Thymus (tissue), 11 donors: Measurements from ENCODE around the gene TBC1D10A. TPM values are rescaled to one million over a fixed set of nuclear protein-coding genes. Genes with fewer than 3 reads are reported as not detected.

Experiments used
- DNase-seq, 9 donors: peaks; one replicate each; pipeline ENCODE4 v3.0.0-alpha.2; 2013; ENCODE audit warnings: low spot score in 9 of 9, low read depth in 6 of 9, missing footprints in 1 of 9
- H3K27ac ChIP-seq, 2 donors: one replicate each; pipeline ENCODE4 v1.5.1; 2013; ENCODE audit warnings: control low read depth in 1 of 2, low read depth in 1 of 2, low read length in 1 of 2, mild to moderate bottlenecking in 1 of 2, moderate library complexity in 1 of 2
- H3K27me3 ChIP-seq, 2 donors: one replicate each; pipeline ENCODE4 v1.5.1; 2013; ENCODE audit warnings: low read length in 1 of 2; ENCODE audit not compliant: control insufficient read depth in 2 of 2, insufficient read depth in 1 of 2
- H3K36me3 ChIP-seq, 2 donors: one replicate each; pipeline ENCODE4 v1.5.1; 2013; ENCODE audit warnings: low read length in 1 of 2, mild to moderate bottlenecking in 1 of 2, moderate library complexity in 1 of 2; ENCODE audit not compliant: control insufficient read depth in 2 of 2, insufficient read depth in 2 of 2
- H3K4me1 ChIP-seq, 2 donors: one replicate each; pipeline ENCODE4 v1.5.1; 2013; ENCODE audit warnings: low read length in 2 of 2; ENCODE audit not compliant: control insufficient read depth in 2 of 2, insufficient read depth in 2 of 2
- H3K4me3 ChIP-seq, 2 donors: one replicate each; pipeline ENCODE4 v1.5.1; 2013; ENCODE audit warnings: low read length in 2 of 2, control low read depth in 1 of 2, mild to moderate bottlenecking in 1 of 2
- H3K9me3 ChIP-seq, 2 donors: one replicate each; pipeline ENCODE4 v1.5.1; 2013; ENCODE audit warnings: low read length in 1 of 2, mild to moderate bottlenecking in 1 of 2; ENCODE audit not compliant: control insufficient read depth in 2 of 2, insufficient read depth in 1 of 2
- WGBS: extraction: QIAGEN DNeasy Blood & Tissue Kit; methylation state at CpG from one replicate; pipeline ENCODE4 v1.1.7; 2013; 5-methylcytosine and 5-hydroxymethylcytosine counted together
- polyA plus RNA-seq: library from polyadenylated mRNA; stranded (reverse); fragments of 200-250 nt; gene quantifications from one replicate; pipeline ENCODE4 v1.2.3, GENCODE V29; 2013
- total RNA-seq: library from RNA; stranded (reverse); fragments of 120-200 nt; gene quantifications from one replicate; pipeline ENCODE4 v1.2.4, GENCODE V29; 2013
- donor health status: healthy.

The TBC1D10A gene
- total and polyA plus RNA-seq, 2 donors = 25.6 to 39.0 TPM

DNA sequence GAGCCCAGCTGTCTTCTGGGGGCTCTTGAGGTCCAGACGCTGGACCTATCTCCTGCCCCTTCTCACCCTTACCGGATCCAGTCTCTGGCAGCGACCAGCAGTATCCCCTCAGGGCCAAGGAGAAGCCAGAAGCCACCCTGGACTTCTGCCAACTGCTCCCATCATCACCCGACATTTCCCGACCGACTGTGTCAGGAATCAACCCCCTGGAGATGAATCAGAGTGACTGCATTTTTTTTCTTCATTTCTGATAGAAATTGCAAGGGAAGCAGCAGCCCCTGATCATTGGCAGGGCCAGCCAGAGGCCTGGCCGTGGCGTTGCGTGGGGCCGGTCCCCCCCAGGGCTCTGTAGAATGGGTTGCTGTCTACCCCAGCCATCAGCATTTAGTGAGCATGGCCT is 75.0 kb downstream of the TBC1D10A start:
- Histone ChIP-seq H3K9me3 (no peaks in the 10 kb centered on the region), H3K36me3 (no peaks in the 10 kb centered on the region), H3K4me1 (peaks cover 0 to 32% of the 10 kb centered on the region in 2 donors), H3K27ac (no peak overlapping the region), H3K4me3 (no peak overlapping the region), H3K27me3 (peaks cover 0 to 21% of the 10 kb centered on the region in 2 donors)
- 96% methylated on average over 10 of the region's 10 CpGs for WGBS
- no peak for DNase-seq

DNA sequence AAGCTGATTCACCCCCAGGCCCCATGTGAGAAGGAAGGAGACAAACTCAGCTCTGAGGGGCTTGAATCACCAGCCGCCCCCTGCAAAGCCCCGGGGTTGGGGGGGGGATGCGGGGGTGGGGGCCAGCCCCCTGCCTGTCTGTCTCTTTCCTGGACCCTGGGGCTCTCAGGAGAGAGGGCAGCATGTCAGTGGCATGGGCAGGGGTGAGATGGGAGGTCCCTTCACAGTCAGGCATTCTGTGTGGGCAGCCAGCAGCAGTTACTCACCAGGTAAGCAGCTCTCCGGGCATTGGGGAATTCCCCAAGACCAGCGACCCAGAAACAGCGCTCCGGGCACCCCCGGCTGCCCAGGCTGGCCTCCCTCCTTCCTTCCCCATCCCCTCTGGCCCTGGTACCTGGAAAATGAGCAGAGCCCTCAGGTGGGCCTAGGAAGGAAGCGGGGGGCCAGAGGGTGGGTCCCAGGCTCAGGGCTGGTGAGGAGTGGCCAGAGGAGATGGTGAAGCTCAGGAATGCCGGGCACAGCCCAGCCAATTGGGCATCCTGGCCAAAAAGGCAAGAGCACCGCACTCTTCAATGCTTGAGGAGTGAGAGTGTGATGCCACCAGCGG is 76.0 kb downstream of the TBC1D10A start:
- Histone ChIP-seq H3K4me3 (no peak overlapping the region), H3K27me3 (peaks cover under 1 to 30% of the 10 kb centered on the region in 2 donors), H3K4me1 (peaks cover 4 to 30% of the 10 kb centered on the region in 2 donors), H3K27ac (no peak overlapping the region), H3K9me3 (no peaks in the 10 kb centered on the region), H3K36me3 (no peaks in the 10 kb centered on the region)
- DNase-seq = no peak
- 87% methylated on average over 12 of the region's 12 CpGs for WGBS

DNA sequence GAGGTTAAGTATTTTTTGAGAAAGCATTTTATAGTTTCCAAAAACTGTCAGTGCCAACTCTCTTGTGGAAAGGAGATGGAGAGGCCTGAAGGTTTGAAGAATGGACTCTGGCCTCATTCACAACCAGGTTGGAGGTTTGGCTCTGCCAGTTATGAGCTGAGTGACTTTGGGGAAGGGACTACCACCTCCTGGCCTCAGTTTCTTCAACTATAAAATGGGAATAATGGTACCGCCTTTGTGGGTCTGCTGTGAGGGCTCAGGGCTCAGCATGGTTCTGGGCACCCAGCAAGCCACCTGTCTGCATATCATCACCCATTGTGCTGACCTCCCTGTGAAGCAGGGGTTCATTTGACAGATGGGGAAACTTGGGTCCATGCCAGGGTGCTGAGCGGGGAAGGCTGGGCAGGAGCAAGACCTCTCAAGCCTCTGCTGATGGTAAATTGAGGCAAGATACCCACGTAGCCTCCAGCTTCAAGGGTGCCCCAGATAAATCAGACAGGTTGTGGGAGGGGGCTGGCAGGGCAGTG is 76.6 kb downstream of the TBC1D10A start:
- H3K4me3 ChIP-seq = no peak overlapping the region
- peaks cover 3 to 36% of the 10 kb centered on the region in 2 donors for H3K27me3 ChIP-seq
- H3K36me3 ChIP-seq = no peaks in the 10 kb centered on the region
- no peak for DNase-seq
- no peaks in the 10 kb centered on the region for H3K9me3 ChIP-seq
- no peak overlapping the region for H3K27ac ChIP-seq
- WGBS = 97% methylated on average over 3 of the region's 3 CpGs
- peaks cover 4 to 36% of the 10 kb centered on the region in 2 donors for H3K4me1 ChIP-seq

DNA sequence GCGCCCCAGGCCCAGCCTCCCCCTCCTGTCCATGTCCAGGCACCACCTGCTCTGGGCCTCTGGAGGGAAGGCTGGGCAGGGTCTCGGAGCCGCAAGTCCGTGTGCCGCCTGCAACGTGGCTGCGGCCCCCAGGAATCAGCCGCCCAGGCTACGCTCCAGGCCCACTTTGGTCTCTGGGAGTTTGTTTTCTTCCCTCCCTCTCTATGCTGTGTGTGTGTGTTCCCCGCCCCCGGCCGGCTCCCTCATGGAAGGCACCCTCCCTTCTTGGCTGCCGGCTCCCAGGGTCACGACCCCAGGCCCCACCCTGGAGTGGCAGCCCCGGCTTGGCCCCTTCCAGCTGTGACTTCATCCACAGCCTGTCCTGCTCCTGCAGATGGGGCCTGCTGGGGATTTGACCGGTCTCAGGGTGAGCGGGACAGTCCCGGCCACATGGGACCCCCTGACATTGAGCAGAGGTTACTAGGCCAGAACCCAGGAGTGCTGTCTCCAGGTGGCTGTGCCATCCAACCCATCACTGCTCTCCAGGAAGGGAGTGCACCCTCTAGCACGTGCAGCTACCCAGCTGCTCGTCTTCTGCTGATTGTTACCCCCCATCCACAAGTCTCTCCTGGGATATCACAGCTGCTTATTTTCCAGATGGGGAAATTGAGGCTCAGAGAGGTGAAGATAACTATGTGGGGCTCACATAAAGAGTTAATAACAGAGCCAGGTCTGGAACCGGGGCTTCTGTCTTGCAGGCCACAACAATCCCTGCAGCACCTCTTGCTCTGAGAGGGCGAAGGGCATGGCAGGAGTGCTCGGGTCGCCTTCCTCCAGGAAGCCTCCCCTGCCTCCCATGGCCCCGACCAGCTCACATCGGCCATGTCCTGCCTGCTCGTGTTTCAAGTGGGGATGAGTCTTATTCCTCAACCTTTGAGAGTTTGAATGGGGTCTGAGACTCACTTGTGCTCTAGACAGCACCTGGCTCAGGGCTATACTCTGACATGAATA is 77.4 kb downstream of the TBC1D10A start:
- Histone ChIP-seq H3K4me1 (peaks cover 4 to 36% of the 10 kb centered on the region in 2 donors), H3K9me3 (no peaks in the 10 kb centered on the region), H3K4me3 (no peak overlapping the region), H3K27me3 (peaks cover 3 to 44% of the 10 kb centered on the region in 2 donors), H3K36me3 (no peaks in the 10 kb centered on the region), H3K27ac (no peak overlapping the region)
- 95% methylated on average over 27 of the region's 27 CpGs for whole genome bisulfite sequencing
- no peak for DNase-seq

DNA sequence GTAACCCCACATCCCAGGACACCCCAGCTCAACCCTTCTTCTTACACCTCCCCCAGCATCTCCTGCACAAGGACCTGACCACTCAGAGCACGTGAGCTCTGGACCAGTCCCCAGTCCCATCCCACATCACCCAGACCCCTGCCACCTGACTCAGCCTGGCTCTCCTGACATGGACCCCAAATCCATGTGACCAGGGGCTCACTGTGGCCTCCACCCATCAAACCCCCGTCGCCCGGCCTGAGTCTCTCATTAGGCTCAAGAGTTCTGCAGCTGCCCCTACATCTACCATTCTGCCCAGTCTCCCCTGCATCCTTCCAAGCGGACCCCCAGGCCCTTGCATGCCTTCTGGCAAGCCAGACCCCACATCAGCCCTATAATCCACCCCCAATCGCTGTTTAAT is 78.3 kb downstream of the TBC1D10A start:
- Histone ChIP-seq H3K27me3 (peaks cover 3 to 46% of the 10 kb centered on the region in 2 donors), H3K4me1 (peaks cover 4 to 34% of the 10 kb centered on the region in 2 donors), H3K9me3 (no peaks in the 10 kb centered on the region), H3K36me3 (no peaks in the 10 kb centered on the region), H3K27ac (no peak overlapping the region), H3K4me3 (no peak overlapping the region)
- 80% methylated on average over 6 of the region's 6 CpGs for WGBS
- no peak for DNase-seq

DNA sequence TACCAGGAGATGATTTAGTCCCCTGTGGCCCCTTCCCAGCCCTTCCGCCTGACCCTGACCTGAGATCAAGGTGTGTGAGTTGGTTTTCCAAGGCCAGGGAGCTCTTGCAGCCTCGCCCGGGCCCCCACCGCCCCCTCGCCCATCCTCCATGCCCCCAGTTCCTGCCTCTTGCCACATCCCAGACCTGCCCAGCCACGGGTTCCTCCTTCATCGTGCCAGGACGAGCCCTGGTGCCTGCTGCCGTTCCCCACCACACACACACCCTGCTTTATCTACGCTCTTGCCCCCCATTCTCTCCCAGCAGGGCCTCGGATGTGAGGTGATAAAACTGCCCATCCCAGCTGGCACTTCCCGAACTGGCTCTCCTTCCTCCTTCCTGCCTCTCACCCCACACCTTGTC is 78.8 kb downstream of the TBC1D10A start:
- no peak overlapping the region for H3K4me3 ChIP-seq
- H3K9me3 ChIP-seq = no peaks in the 10 kb centered on the region
- no peaks in the 10 kb centered on the region for H3K36me3 ChIP-seq
- DNase-seq = no peak
- H3K4me1 ChIP-seq = peaks cover 4 to 29% of the 10 kb centered on the region in 2 donors
- no peak overlapping the region for H3K27ac ChIP-seq
- peaks cover 3 to 46% of the 10 kb centered on the region in 2 donors for H3K27me3 ChIP-seq
- WGBS = 46% methylated on average over 12 of the region's 12 CpGs

DNA sequence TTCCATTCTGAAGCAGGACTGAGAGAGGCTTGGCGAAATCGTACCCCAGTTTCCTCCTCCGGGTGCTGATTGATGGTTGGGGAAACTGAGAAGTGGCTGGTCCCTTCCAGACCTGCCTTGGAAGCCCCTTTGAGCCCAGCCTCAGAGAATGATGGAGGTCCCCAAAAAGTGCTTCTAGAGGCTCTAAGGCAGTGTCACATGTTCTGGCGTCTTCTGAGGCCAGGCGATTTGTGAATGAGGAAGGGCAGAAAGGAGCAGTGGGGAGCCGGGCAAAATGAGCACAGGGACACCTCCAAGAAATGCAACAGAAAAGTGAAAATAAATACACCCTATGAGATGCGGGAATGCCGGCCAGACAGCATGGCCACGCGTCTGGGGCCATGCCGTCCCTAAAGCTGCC is 79.2 kb downstream of the TBC1D10A start:
- WGBS = 71% methylated on average over 11 of the region's 11 CpGs
- Histone ChIP-seq H3K27me3 (peaks cover 3 to 46% of the 10 kb centered on the region in 2 donors), H3K9me3 (no peaks in the 10 kb centered on the region), H3K27ac (no peak overlapping the region), H3K36me3 (no peaks in the 10 kb centered on the region), H3K4me3 (no peak overlapping the region), H3K4me1 (peaks cover 4 to 25% of the 10 kb centered on the region in 2 donors)
- DNase-seq = no peak

DNA sequence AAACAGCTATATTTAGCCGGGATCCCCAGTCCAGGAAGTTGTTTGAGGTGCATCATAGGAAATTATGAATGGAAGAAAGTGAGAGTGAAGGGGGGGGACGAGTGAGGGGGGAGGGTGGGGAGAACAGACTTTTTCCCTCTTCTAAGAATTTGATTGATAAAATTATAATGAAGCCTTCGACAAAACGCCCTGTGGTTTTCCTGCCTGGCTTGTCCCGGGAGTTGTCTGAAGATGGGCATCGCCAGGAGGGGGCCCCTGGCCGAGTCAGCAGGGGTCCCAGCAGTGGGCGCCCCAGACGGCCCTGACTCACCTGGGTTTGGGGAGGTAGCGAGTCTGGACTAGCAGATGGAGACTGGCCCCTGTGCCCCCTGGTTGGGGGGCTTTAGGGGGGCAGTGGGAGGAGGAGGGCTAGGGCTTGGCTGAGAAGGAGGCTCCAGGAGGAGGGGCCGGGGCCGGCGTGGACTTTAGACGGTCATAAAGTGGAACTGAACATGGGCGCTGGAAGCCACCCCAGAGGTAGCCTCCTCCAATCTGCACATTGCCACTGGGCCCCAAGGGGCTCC is 79.8 kb downstream of the TBC1D10A start:
- Histone ChIP-seq H3K27me3 (peaks cover 3 to 46% of the 10 kb centered on the region in 2 donors), H3K9me3 (no peaks in the 10 kb centered on the region), H3K4me1 (peaks cover 4 to 23% of the 10 kb centered on the region in 2 donors), H3K36me3 (no peaks in the 10 kb centered on the region), H3K4me3 (peak overlapping the region; percentile 8 to 39), H3K27ac (no peak overlapping the region)
- DNase-seq = no peak
- 20% methylated on average over 15 of the region's 15 CpGs for WGBS
